ENCODE data around the gene RNF223.

GRCh38 chr1:1115786-1116700 is 41.9 kb upstream of the RNF223 start, which contains the start of gene C1orf159:
- TF ChIP-seq POLR2AphosphoS5 (IDR thresholded peaks at IDR 0.05; ENCODE audit: low read depth, low read length) (no peak), CHD1 (IDR thresholded peaks at IDR 0.05; ENCODE audit: low read depth, low read length) (no peak), TAF1 (IDR thresholded peaks at IDR 0.05; ENCODE audit: low read depth, low read length) (no peak), EP300 (IDR thresholded peaks at IDR 0.05; ENCODE audit: borderline replicate concordance in 1 of 2, low read depth in 2 of 2, low read length in 2 of 2) (no peak), EZH2 (IDR thresholded peaks at IDR 0.05; ENCODE audit: low read depth, low read length, severe bottlenecking) (no peak), KDM4A (IDR thresholded peaks at IDR 0.05; ENCODE audit: low read depth, low read length, severe bottlenecking) (peak; percentile 72), BRCA1 (IDR thresholded peaks at IDR 0.05; ENCODE audit: low read depth, low read length) (no peak), POLR2A (IDR thresholded peaks at IDR 0.05; ENCODE audit: control extremely low read depth in 1 of 2, low read depth in 2 of 2, low read length in 2 of 2) (peak in 1 of 2 experiments; percentile 22; a peak in 1 of 3 replicates)

All from H1 (cell line).